Ectodermal cell (in vitro differentiated cells): ENCODE results near the gene LRBA.

Source experiments
- H3K27ac ChIP-seq: 2 replicates; pipeline ENCODE4 v1.7.0; 2013; ENCODE audit warnings: mild to moderate bottlenecking, low read depth, low read length; ENCODE audit not compliant: insufficient read depth, poor library complexity, severe bottlenecking
- H3K27me3 ChIP-seq: 2 replicates; pipeline ENCODE4 v1.7.0; 2013; ENCODE audit warnings: mild to moderate bottlenecking, low read length; ENCODE audit not compliant: insufficient read depth, control insufficient read depth, poor library complexity, severe bottlenecking
- H3K36me3 ChIP-seq: one replicate; pipeline ENCODE4 v1.7.0; 2013; ENCODE audit warnings: low read length; ENCODE audit not compliant: control insufficient read depth, insufficient read depth
- H3K4me1 ChIP-seq: one replicate; pipeline ENCODE4 v1.7.0; 2013; ENCODE audit warnings: low read length; ENCODE audit not compliant: control insufficient read depth, insufficient read depth
- H3K4me3 ChIP-seq: 2 replicates; pipeline ENCODE4 v1.7.0; 2013; ENCODE audit warnings: low read depth, low read length, control low read depth; ENCODE audit not compliant: insufficient read depth
- H3K9me3 ChIP-seq: 2 replicates; pipeline ENCODE4 v1.7.0; 2013; ENCODE audit warnings: mild to moderate bottlenecking, low read length, moderate library complexity; ENCODE audit not compliant: control insufficient read depth
- WGBS, 2 experiments: methylation state at CpG; one replicate each; pipeline ENCODE4 v1.1.7; 2013; ENCODE audit warnings: missing lambda C conversion rate in 2 of 2; 5-methylcytosine and 5-hydroxymethylcytosine counted together

Gene LRBA

GRCh38 chr4:150255610-150256224, 759.4 kb downstream of the LRBA start:
- Histone ChIP-seq H3K27ac (no peak overlapping the region), H3K4me1 (no peaks in the 10 kb centered on the region), H3K9me3 (no peaks in the 10 kb centered on the region), H3K27me3 (no peaks in the 10 kb centered on the region), H3K36me3 (no peaks in the 10 kb centered on the region), H3K4me3 (no peak overlapping the region)
- WGBS, 2 experiments = 89 to 91% methylated on average over 16 of the region's 16 CpGs

DNA sequence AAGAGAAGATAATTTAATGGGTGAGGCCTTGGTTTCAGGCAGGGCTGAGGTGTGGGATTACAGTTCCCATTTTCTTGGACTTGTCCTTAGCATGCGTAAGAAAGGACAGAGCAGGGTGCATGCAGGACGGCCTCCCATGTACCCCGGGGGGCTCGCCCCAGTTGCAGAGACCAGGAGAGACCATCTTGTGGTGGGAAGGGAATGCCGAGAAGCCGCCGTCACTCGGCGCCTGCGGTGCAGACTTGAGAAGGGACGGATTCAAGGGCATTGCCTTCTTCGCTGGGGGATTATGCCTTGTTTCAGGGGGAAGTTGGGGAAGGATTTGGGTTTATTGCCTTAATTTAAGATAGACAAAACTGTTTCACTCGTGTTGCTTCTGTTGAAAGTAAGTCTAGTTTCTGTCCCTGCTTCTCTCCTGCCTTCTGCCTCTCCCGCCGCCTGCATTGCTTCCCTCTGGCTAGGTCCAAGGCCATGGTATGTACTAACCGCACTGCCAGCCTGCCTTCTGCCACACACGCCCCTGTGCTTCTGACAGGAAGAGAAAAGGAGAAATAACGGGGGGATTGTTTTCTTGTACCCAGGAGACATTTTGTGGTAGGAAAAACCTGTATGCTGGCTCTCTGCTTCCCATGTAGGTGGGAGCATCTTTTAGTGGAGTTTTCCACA, 761.0 kb downstream of the LRBA start:
- H3K27ac ChIP-seq = no peak overlapping the region
- H3K36me3 ChIP-seq = no peaks in the 10 kb centered on the region

GRCh38 chr4:150253416-150253815, 761.7 kb downstream of the LRBA start:
- H3K36me3 ChIP-seq = no peaks in the 10 kb centered on the region
- H3K27ac ChIP-seq = no peak overlapping the region
- no peaks in the 10 kb centered on the region for H3K9me3 ChIP-seq
- H3K27me3 ChIP-seq = no peaks in the 10 kb centered on the region
- 94 to 95% methylated on average over 11 of the region's 11 CpGs for WGBS, 2 experiments
- H3K4me1 ChIP-seq = peaks cover 5% of the 10 kb centered on the region
- H3K4me3 ChIP-seq = no peak overlapping the region

More for the DNA sequence above, 761.0 kb downstream of the LRBA start:
- H3K4me3 ChIP-seq = no peak overlapping the region
- WGBS, 2 experiments = 96% methylated on average over 18 of the region's 18 CpGs
- peaks cover 2% of the 10 kb centered on the region for H3K4me1 ChIP-seq
- no peaks in the 10 kb centered on the region for H3K27me3 ChIP-seq
- no peaks in the 10 kb centered on the region for H3K9me3 ChIP-seq

DNA sequence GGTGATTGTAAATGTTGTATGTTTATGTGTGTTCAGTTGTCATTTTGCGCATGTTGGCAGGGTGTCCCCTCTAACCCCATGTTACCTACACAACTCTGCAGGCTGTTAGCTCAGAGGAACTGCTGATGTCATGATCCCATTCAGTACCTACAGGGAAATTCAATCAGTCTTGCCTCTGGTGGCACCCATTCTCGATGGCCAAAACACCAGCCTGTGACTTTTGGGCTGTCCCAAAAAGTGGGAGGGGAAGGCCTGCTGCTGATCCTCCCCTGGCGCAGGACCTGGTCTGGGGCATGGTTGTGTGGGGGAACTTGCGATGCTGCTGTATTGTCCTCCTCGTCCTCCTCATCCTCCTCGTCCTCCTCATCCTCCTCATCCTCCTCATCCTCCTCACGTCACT, 762.3 kb downstream of the LRBA start:
- Histone ChIP-seq H3K4me3 (no peak overlapping the region), H3K4me1 (peaks cover 5% of the 10 kb centered on the region), H3K9me3 (no peaks in the 10 kb centered on the region), H3K27me3 (no peaks in the 10 kb centered on the region), H3K27ac (no peak overlapping the region), H3K36me3 (no peaks in the 10 kb centered on the region)
- WGBS, 2 experiments = 96 to 99% methylated on average over 7 of the region's 7 CpGs

DNA sequence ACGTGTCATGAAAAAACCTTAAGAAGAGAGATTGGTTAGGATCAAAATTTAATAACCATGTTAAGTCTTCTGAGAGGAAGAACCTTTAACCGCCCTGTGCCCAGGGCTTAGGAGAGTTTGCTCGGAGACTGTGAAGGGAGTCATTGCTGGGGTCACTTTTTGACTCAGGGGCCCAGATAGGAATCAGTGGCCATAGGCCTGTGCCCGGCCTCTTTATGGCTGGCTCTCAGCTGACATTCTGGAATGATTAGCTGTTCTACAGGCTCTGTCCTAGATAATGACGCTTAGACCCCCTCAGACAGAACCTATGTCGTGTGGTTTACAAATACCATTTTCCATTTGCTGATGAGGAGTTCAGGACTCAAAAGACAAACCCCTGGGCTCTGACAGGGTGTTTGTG, 762.8 kb downstream of the LRBA start:
- H3K4me3 ChIP-seq = no peak overlapping the region
- H3K27me3 ChIP-seq = no peaks in the 10 kb centered on the region
- WGBS, 2 experiments = 93 to 94% methylated on average over 6 of the region's 6 CpGs
- H3K9me3 ChIP-seq = no peaks in the 10 kb centered on the region
- peaks cover 5% of the 10 kb centered on the region for H3K4me1 ChIP-seq
- H3K27ac ChIP-seq = no peak overlapping the region
- no peaks in the 10 kb centered on the region for H3K36me3 ChIP-seq

DNA sequence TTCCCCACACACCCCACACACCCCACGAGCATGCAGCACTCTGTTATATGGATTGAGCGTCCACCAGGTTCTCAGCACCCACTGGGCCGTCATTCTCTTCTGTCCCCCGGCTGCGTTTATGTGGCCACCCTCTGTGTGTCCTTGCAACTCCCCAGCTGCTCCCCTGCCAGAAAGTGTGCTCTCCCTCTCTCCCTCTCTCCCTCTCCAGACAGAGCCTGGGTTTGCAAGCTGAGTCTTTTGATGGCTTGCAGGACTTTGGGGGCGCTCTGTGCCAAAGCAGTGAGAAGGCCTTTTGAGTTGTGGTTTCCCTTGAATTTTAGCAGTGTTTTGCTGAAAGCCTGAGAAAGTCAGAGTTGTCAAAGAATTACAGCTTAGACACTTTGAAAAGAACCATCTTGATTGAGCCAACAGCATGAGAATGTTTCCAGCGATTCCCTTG, 763.3 kb downstream of the LRBA start:
- WGBS, 2 experiments = 50 to 52% methylated on average over 7 of the region's 7 CpGs
- H3K4me3 ChIP-seq = no peak overlapping the region
- H3K9me3 ChIP-seq = no peaks in the 10 kb centered on the region
- H3K27me3 ChIP-seq = no peaks in the 10 kb centered on the region
- peaks cover 5% of the 10 kb centered on the region for H3K4me1 ChIP-seq
- H3K27ac ChIP-seq = peak overlapping the region; percentile 50
- H3K36me3 ChIP-seq = no peaks in the 10 kb centered on the region

DNA sequence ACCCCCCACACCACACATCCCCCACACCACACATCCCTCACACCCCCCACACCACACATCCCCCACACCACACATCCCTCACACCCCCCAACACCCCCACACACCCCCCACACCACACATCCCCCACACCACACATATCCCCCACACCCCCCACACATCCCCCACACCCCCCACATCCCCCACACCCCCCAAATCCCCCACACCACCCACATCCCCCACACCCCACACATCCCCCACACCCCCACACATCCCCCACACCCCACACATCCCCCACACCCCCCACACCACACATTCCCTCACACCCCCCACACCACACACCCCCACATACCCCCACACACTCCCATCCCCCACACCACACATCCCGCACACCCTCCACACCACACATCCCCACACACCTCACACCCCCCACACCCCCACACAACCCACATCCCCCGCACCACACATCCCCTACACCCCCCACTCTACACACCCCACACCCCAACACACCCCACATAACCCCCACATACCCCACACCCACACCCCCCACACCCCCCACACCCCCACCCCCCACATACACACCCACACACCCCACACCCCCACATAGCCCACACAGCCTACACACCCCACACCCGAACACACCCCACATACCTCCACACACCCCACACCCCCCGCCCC, 764.0 kb downstream of the LRBA start:
- Histone ChIP-seq H3K9me3 (no peaks in the 10 kb centered on the region), H3K36me3 (no peaks in the 10 kb centered on the region), H3K27ac (no peak overlapping the region), H3K4me3 (no peak overlapping the region), H3K27me3 (no peaks in the 10 kb centered on the region), H3K4me1 (peaks cover 5% of the 10 kb centered on the region)
- WGBS, 2 experiments = 73 to 100% methylated on average over 2 to 3 of the region's 4 CpGs

DNA sequence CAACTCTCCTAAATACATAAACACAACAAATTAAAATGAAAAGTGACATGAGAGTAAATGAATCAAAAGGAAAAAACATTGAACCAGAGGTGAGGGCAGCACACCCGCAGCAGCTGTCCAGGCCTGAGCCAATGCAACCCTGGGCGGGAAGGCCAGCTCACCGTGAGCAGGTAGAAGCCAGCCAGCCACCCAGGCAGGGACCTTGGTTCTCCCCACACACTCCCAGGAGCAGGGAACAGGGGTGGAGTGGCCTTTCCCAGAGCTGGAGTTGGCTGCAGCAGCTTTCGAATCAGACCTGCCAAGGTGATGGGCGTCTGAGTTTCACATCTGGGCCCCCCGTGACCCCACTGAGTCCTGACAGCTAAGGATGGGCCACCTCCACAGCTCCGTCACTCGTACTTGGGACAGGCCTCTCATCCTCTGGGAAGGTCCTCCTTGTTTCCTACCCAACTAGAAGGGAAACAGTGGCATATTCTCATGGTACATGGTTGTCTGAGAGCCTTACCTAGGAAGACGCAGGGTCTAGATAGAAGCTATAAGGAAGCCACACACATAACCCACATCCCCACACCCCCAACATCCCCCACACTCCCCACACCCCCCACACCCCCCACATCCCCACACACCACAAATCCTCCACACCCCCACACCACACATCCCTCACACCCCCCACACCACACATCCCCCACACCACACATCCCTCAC, 764.6 kb downstream of the LRBA start:
- no peaks in the 10 kb centered on the region for H3K36me3 ChIP-seq
- H3K4me3 ChIP-seq = no peak overlapping the region
- no peak overlapping the region for H3K27ac ChIP-seq
- peaks cover 5% of the 10 kb centered on the region for H3K4me1 ChIP-seq
- no peaks in the 10 kb centered on the region for H3K9me3 ChIP-seq
- 88 to 90% methylated on average over 8 of the region's 9 CpGs for WGBS, 2 experiments
- H3K27me3 ChIP-seq = no peaks in the 10 kb centered on the region

- Histone ChIP-seq H3K27me3 (no peaks in the 10 kb centered on the region), H3K36me3 (no peaks in the 10 kb centered on the region), H3K4me3 (no peak overlapping the region), H3K4me1 (peaks cover 5% of the 10 kb centered on the region), H3K27ac (no peak overlapping the region), H3K9me3 (no peaks in the 10 kb centered on the region)
- 87 to 90% methylated on average over 4 of the region's 4 CpGs for WGBS, 2 experiments
Observed at GRCh38 chr4:150248181-150248580, 766.9 kb downstream of the LRBA start.

- no peaks in the 10 kb centered on the region for H3K9me3 ChIP-seq
- no peak overlapping the region for H3K4me3 ChIP-seq
- H3K36me3 ChIP-seq = no peaks in the 10 kb centered on the region
- H3K27ac ChIP-seq = no peak overlapping the region
- 97 to 98% methylated on average over 7 of the region's 7 CpGs for WGBS, 2 experiments
- H3K4me1 ChIP-seq = peaks cover 5% of the 10 kb centered on the region
- no peaks in the 10 kb centered on the region for H3K27me3 ChIP-seq
Observed at GRCh38 chr4:150247184-150247583, 767.9 kb downstream of the LRBA start.
